SW 1271 (cell line): ENCODE measurements around the gene FOXC2.

Experiments used
- DNase-seq, 2 experiments: peaks; one replicate each; lab custom pipeline; 2025; lab: John Stamatoyannopoulos, UW

FOXC2 gene

GRCh38 chr16:86566601-86566965, at the start of gene FOXC2:
Gene FOXC2 (plus strand): TSS chr16:86566829. CDS start chr16:86567336, 507 bp downstream.
- DNase-seq: peak; percentile 14 to 79

- DNase-seq: no peak
These were observed 49.6 kb upstream of the FOXC2 start for GRCh38 chr16:86517033-86517432.

- DNase-seq: peak in 1 of 2 experiments; percentile 53
These were observed 48.9 kb upstream of the FOXC2 start for GRCh38 chr16:86517652-86518258.

GRCh38 chr16:86519007-86519648, 47.5 kb upstream of the FOXC2 start:
- DNase-seq: no peak

- peak in 1 of 2 experiments; percentile 52 for DNase-seq
These were observed 46.8 kb upstream of the FOXC2 start for GRCh38 chr16:86519649-86520316.

GRCh38 chr16:86520317-86521210, 46.1 kb upstream of the FOXC2 start:
- DNase-seq: no peak

GRCh38 chr16:86521236-86522197, 45.1 kb upstream of the FOXC2 start:
- no peak for DNase-seq

- no peak for DNase-seq
These were observed 44.0 kb upstream of the FOXC2 start for GRCh38 chr16:86522634-86523033.

- DNase-seq: no peak
These were observed 43.4 kb upstream of the FOXC2 start for GRCh38 chr16:86523166-86523740.

- DNase-seq: no peak
These were observed 42.6 kb upstream of the FOXC2 start for GRCh38 chr16:86524029-86524428.

- no peak for DNase-seq
These were observed 40.9 kb upstream of the FOXC2 start for GRCh38 chr16:86525696-86526095.

GRCh38 chr16:86527366-86527765, 39.3 kb upstream of the FOXC2 start:
- DNase-seq: no peak

- DNase-seq: no peak
These were observed 38.3 kb upstream of the FOXC2 start for GRCh38 chr16:86528061-86528929.

- no peak for DNase-seq
These were observed 37.5 kb upstream of the FOXC2 start for GRCh38 chr16:86529160-86529559.

GRCh38 chr16:86530251-86531190, 36.1 kb upstream of the FOXC2 start:
- no peak for DNase-seq

GRCh38 chr16:86531191-86531545, 35.5 kb upstream of the FOXC2 start:
- no peak for DNase-seq

- no peak for DNase-seq
These were observed 34.7 kb upstream of the FOXC2 start for GRCh38 chr16:86531641-86532525.

GRCh38 chr16:86532526-86532815, 34.2 kb upstream of the FOXC2 start:
- no peak for DNase-seq
